Choroid plexus epithelial cell (primary cell): ENCODE measurements around the gene ROR2.
A peak's percentile ranks its signal among the peaks of the same experiment; 100 is the strongest.

Experiments
- DNase-seq: peaks from one replicate; pipeline ENCODE4 v3.0.0-alpha.2; 2010; ENCODE audit warnings: low read depth
- H3K4me3 ChIP-seq: 2 replicates; pipeline ENCODE4 v1.5.1; 2011; ENCODE audit warnings: low read depth, mild to moderate bottlenecking, control low read depth, low read length, moderate library complexity
- TF ChIP-seq, protein P1 (sequence below): conservative IDR thresholded peaks from 2 replicates; pipeline ENCODE4 v1.5.1; 2011; ENCODE audit warnings: low read depth, mild to moderate bottlenecking, control low read depth, inconsistent platforms, low read length, moderate library complexity

ROR2 gene

DNA sequence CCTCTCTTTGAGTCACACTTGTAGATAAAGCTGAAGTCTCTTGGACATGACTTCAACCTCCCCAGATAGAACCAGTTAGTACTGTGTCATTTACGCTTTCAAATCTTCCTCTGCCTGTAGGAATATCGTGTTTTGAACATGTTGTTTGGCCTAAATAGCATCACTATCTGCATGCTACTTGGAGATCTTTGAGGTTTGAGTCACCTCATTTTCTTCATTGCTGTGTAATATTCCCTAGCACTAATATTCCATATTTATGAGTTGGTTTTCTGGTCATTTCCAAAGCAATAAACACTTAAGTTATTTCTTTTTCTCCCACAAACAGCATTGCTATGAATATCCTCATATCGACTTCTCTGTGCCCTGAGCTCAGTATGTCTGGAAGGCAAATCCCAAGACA, 100.3 kb downstream of the ROR2 start:
- no peak overlapping the region for H3K4me3 ChIP-seq
- DNase-seq: no peak
- TF ChIP-seq, protein P1, sequence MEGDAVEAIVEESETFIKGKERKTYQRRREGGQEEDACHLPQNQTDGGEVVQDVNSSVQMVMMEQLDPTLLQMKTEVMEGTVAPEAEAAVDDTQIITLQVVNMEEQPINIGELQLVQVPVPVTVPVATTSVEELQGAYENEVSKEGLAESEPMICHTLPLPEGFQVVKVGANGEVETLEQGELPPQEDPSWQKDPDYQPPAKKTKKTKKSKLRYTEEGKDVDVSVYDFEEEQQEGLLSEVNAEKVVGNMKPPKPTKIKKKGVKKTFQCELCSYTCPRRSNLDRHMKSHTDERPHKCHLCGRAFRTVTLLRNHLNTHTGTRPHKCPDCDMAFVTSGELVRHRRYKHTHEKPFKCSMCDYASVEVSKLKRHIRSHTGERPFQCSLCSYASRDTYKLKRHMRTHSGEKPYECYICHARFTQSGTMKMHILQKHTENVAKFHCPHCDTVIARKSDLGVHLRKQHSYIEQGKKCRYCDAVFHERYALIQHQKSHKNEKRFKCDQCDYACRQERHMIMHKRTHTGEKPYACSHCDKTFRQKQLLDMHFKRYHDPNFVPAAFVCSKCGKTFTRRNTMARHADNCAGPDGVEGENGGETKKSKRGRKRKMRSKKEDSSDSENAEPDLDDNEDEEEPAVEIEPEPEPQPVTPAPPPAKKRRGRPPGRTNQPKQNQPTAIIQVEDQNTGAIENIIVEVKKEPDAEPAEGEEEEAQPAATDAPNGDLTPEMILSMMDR: no peak

DNA sequence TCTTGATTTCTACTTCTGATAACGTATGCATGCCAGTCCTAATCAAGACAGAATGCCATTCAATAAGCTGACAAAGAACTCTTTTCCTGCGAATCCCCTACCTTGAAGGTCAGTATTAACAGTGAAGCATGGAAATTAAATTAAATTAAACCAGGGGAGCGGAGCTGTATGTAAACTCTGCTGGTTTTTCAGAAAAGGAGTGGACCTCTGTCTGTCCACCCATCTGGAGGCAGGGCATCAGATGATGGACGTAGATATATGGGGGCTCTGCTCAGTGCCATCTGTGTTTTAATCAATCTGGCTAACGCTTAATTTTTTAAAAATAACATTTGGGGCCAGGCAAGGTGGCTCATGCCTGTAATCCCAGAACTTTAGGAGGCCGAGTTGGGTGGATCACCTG, 101.9 kb downstream of the ROR2 start:
- no peak overlapping the region for H3K4me3 ChIP-seq
- TF ChIP-seq, protein P1: no peak
- no peak for DNase-seq

DNA sequence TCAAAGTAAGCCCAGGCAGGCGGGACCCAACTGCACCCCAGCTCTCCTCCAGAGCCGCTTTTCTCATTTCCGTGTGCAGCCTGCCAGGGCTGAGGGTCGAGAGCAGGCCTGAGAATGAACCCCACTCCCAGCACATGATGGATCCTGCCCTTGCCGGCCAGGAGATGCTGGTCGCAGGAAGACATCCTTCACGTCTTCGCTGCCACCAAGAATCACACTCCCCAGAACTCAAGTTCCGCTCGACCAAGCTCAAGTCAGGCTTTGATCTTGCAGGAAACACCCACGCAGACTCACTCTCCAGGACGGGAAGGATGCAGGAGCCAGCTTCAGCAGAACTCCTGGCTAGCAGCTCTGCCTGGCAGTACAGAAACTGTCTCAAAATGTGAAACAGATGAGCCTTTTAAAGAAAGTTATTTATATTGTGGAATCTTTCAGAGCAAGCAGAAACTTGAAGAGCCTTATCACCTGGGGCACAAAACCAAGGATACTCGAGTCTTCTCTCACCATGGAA, 102.4 kb downstream of the ROR2 start:
- TF ChIP-seq, protein P1: no peak
- H3K4me3 ChIP-seq: no peak overlapping the region
- peak; percentile 71 for DNase-seq

- no peak for DNase-seq
- TF ChIP-seq, protein P1: no peak
Measured at GRCh38 chr9:91845879-91846278, 104.1 kb downstream of the ROR2 start.

DNA sequence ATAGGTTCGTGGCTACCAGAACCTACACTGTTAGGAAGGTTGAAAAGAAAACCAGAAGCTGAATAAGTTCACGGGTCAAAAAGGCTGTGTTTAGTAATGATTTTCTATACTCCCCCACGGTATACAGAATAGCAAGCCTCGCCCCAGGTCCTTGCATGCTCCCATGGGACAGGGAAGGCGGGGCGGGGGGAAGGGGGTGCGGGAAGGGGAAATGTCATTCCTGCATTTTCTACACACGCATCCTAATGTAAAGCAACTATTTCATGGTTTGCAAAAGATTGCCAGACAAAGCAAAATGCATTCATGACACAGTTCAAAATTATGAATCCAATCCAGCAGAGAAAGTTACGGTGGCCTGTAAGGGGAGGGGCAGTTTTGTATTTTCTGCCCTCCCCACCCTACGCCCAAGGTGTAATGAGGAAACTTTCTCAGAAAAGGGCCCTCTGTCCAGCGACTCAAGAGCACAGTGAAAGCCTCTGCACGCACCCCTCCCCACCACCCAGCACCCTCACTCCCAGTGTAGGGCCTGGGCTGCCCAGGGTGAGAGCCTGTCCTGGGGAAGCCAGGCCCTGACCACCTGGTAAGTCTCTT, 105.2 kb downstream of the ROR2 start:
- DNase-seq: no peak
- TF ChIP-seq, protein P1: no peak

More at GRCh38 chr9:91845879-91846278, 104.1 kb downstream of the ROR2 start:
- H3K4me3 ChIP-seq: no peak overlapping the region

GRCh38 chr9:91844190-91844589, 105.8 kb downstream of the ROR2 start:
- TF ChIP-seq, protein P1: no peak

More for the DNA sequence above, 105.2 kb downstream of the ROR2 start:
- no peak overlapping the region for H3K4me3 ChIP-seq

DNA sequence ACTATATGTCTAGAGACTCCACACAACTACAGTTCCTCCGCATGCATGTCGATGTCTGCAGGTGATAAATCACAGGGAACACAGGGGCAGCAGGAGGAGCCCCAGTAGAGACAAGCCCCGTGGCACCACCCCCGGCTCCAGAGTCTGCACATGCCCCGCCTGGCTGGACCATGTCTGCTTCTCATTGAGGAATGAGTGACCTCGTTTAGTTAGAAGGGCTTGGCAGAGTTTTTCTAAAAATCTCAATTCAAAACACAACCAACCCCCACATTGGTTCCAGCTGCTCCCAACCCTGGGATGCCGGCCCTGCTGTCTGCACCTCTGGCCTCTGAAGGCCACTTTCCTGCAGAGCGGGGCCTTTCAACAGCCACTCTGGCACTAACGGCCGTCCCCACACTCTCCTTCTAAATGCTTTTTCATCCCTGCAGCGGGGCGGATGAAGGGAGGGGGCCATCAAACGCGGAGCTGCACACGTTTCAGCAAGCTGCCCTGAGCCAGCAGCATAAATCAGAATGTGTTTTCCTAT, 106.3 kb downstream of the ROR2 start:
- DNase-seq: peak; percentile 74
- H3K4me3 ChIP-seq: no peak overlapping the region
- TF ChIP-seq, protein P1: no peak

More at GRCh38 chr9:91844190-91844589, 105.8 kb downstream of the ROR2 start:
- DNase-seq: no peak
- H3K4me3 ChIP-seq: no peak overlapping the region
